IMR-90 (cell line): ENCODE results near the gene TXK. TPM values are rescaled to one million over a fixed set of nuclear protein-coding genes. Genes with fewer than 3 reads are reported as not detected.
A peak's percentile ranks its signal among the peaks of the same experiment; 100 is the strongest.

ENCODE experiments used
- ATAC-seq: fragments of 200-7000 bp; cut with Tn5 transposase; 2 replicates; pipeline ENCODE4 v1.9.1; 2020; ENCODE audit warnings: low read depth, mild to moderate bottlenecking, moderate library complexity
- BruUV-seq: library from RNA; stranded (reverse); fragments of 400-500 nt; replicated peaks from 2 replicates; lab custom pipeline; 2021; lab: Mats Ljungman, UMichigan
- CTCF ChIA-PET: fragments of 300-600 bp; formaldehyde crosslinking; extraction: SDS; loops from one replicate; lab custom pipeline; 2021; ENCODE audit warnings: antibody characterized with exemption; lab: Yijun Ruan, JAX
- POLR2A ChIA-PET: fragments of 300-600 bp; sonication (Branson Sonifier 250); formaldehyde crosslinking; loops from one replicate; lab custom pipeline; 2022; ENCODE audit warnings: antibody characterized with exemption; ENCODE audit not compliant: unreplicated experiment; lab: Charles Lee
- DNase-seq: peaks from one replicate; pipeline ENCODE4 v3.0.0; 2013
- H2AFZ ChIP-seq: replicated peaks from 2 replicates; pipeline ENCODE3; 2013; ENCODE audit warnings: low read length, mild to moderate bottlenecking; ENCODE audit not compliant: poor library complexity
- H2AK5ac ChIP-seq: 2 replicates; pipeline ENCODE4 v1.6.1; 2013; ENCODE audit warnings: low read depth, low read length, inconsistent platforms
- H2AK9ac ChIP-seq: replicated peaks from 2 replicates; pipeline ENCODE3; 2013; ENCODE audit warnings: mild to moderate bottlenecking, low read depth, low read length, moderate library complexity; ENCODE audit not compliant: poor library complexity
- H2BK120ac ChIP-seq: 2 replicates; pipeline ENCODE4 v1.6.1; 2013; ENCODE audit warnings: low read depth, low read length, inconsistent platforms
- H2BK15ac ChIP-seq: 3 replicates; pipeline ENCODE4 v1.6.1; 2013; ENCODE audit warnings: low read depth, low read length, inconsistent platforms
- H2BK20ac ChIP-seq: 2 replicates; pipeline ENCODE4 v1.6.1; 2013; ENCODE audit warnings: low read depth, mild to moderate bottlenecking, inconsistent platforms, low read length, moderate library complexity
- H2BK5ac ChIP-seq: 2 replicates; pipeline ENCODE4 v1.6.1; 2013; ENCODE audit warnings: mild to moderate bottlenecking, low read depth, low read length, inconsistent platforms; ENCODE audit not compliant: poor library complexity, severe bottlenecking
- H3K14ac ChIP-seq: replicated peaks from 2 replicates; pipeline ENCODE4 v1.6.1; 2013; ENCODE audit warnings: low read depth, low read length, inconsistent platforms
- H3K18ac ChIP-seq: 2 replicates; pipeline ENCODE4 v1.6.1; 2013; ENCODE audit warnings: low read depth, low read length, control low read depth
- H3K23ac ChIP-seq: 2 replicates; pipeline ENCODE4 v1.6.1; 2013; ENCODE audit warnings: low read depth, low read length, inconsistent platforms
- H3K27ac ChIP-seq: 2 replicates; pipeline ENCODE4 v1.5.1; 2013; ENCODE audit warnings: mild to moderate bottlenecking, control low read depth, low read length; ENCODE audit not compliant: insufficient read depth
- H3K27me3 ChIP-seq: 2 replicates; pipeline ENCODE4 v1.6.1; 2013; ENCODE audit warnings: low read length; ENCODE audit not compliant: control insufficient read depth, insufficient read depth
- H3K36me3 ChIP-seq: 2 replicates; pipeline ENCODE4 v1.6.1; 2013; ENCODE audit warnings: low read length, mixed read lengths; ENCODE audit not compliant: control insufficient read depth, insufficient read depth
- H3K4ac ChIP-seq: 2 replicates; pipeline ENCODE4 v1.6.1; 2013; ENCODE audit warnings: low read depth, low read length, inconsistent platforms
- H3K4me1 ChIP-seq: 2 replicates; pipeline ENCODE4 v1.6.1; 2013; ENCODE audit warnings: low read length, mixed read lengths; ENCODE audit not compliant: control insufficient read depth, insufficient read depth
- H3K4me2 ChIP-seq: 2 replicates; pipeline ENCODE4 v1.6.1; 2013; ENCODE audit warnings: low read depth, mild to moderate bottlenecking, control low read depth, low read length, moderate library complexity
- H3K4me3 ChIP-seq: 2 replicates; pipeline ENCODE4 v1.5.1; 2013; ENCODE audit warnings: low read depth, mild to moderate bottlenecking, control low read depth, low read length, moderate library complexity; ENCODE audit not compliant: insufficient read depth
- H3K56ac ChIP-seq: 2 replicates; pipeline ENCODE4 v1.6.1; 2013; ENCODE audit warnings: low read length, inconsistent platforms; ENCODE audit not compliant: insufficient read depth; ENCODE audit errors: extremely low read depth
- H3K79me1 ChIP-seq, 2 experiments: 2 replicates each; pipeline ENCODE4 v1.6.1; 2013; ENCODE audit warnings: low read length in 2 of 2, inconsistent platforms in 1 of 2, low read depth in 1 of 2
- H3K9ac ChIP-seq: 2 replicates; pipeline ENCODE4 v1.6.1; 2013; ENCODE audit warnings: low read depth, low read length, control low read depth
- H3K9me1 ChIP-seq: 2 replicates; pipeline ENCODE4 v1.6.1; 2013; ENCODE audit warnings: low read length, inconsistent platforms; ENCODE audit not compliant: insufficient read depth
- H3K9me3 ChIP-seq: 2 replicates; pipeline ENCODE4 v1.6.1; 2013; ENCODE audit warnings: low read length; ENCODE audit not compliant: control insufficient read depth, insufficient read depth
- H4K20me1 ChIP-seq: 2 replicates; pipeline ENCODE4 v1.6.1; 2013; ENCODE audit warnings: low read length, inconsistent platforms; ENCODE audit not compliant: insufficient read depth
- H4K5ac ChIP-seq: 2 replicates; pipeline ENCODE4 v1.6.1; 2013; ENCODE audit warnings: mild to moderate bottlenecking, low read depth, low read length, control low read depth
- H4K8ac ChIP-seq, 2 experiments: 2 replicates each; pipeline ENCODE4 v1.6.1; 2013; ENCODE audit warnings: low read depth in 2 of 2, low read length in 2 of 2, control low read depth in 1 of 2, inconsistent platforms in 1 of 2
- H4K91ac ChIP-seq: 2 replicates; pipeline ENCODE4 v1.6.1; 2013; ENCODE audit warnings: low read depth, low read length, inconsistent platforms; ENCODE audit not compliant: insufficient read depth
- BHLHE40 ChIP-seq: fragments of 150-350 bp; IDR thresholded peaks from 2 replicates; pipeline ENCODE4 v1.6.1; 2016; ENCODE audit warnings: mild to moderate bottlenecking, low read depth, low read length
- CEBPB ChIP-seq: IDR thresholded peaks from 2 replicates; pipeline ENCODE4 v1.6.1; 2012; ENCODE audit warnings: low read depth, low read length, improper control_type of control experiment
- CHD1 ChIP-seq: IDR thresholded peaks from 2 replicates; pipeline ENCODE4 v1.6.1; 2012; ENCODE audit warnings: low read depth, low read length, improper control_type of control experiment
- FOS ChIP-seq: fragments of 150-350 bp; IDR thresholded peaks from 2 replicates; pipeline ENCODE4 v1.6.1; 2016; ENCODE audit warnings: low read depth, low read length
- MAFK ChIP-seq: IDR thresholded peaks from 2 replicates; pipeline ENCODE4 v1.6.1; 2012; ENCODE audit warnings: low read depth, low read length, improper control_type of control experiment
- MAZ ChIP-seq: IDR thresholded peaks from 2 replicates; pipeline ENCODE4 v1.6.1; 2012; ENCODE audit warnings: low read depth, mild to moderate bottlenecking, low read length, improper control_type of control experiment, moderate library complexity, borderline replicate concordance
- MXI1 ChIP-seq: IDR thresholded peaks from 2 replicates; pipeline ENCODE4 v1.6.1; 2012; ENCODE audit warnings: low read depth, mild to moderate bottlenecking, low read length, moderate library complexity, borderline replicate concordance
- NFE2L2 ChIP-seq: fragments of 150-350 bp; IDR thresholded peaks from 2 replicates; pipeline ENCODE4 v1.6.1; 2016; ENCODE audit warnings: low read depth, mild to moderate bottlenecking, low read length
- POLR2A ChIP-seq: IDR thresholded peaks from 2 replicates; pipeline ENCODE4 v1.6.1; 2012; ENCODE audit warnings: mild to moderate bottlenecking, low read depth, low read length
- RAD21 ChIP-seq: IDR thresholded peaks from 2 replicates; pipeline ENCODE4 v1.6.1; 2012; ENCODE audit warnings: low read length, improper control_type of control experiment
- RCOR1 ChIP-seq: IDR thresholded peaks from 2 replicates; pipeline ENCODE4 v1.6.1; 2012; ENCODE audit warnings: mild to moderate bottlenecking, low read length, improper control_type of control experiment; ENCODE audit not compliant: insufficient replicate concordance
- RFX5 ChIP-seq: IDR thresholded peaks from 2 replicates; pipeline ENCODE4 v1.8.0; 2012; ENCODE audit warnings: low read depth, mild to moderate bottlenecking, low read length, moderate library complexity
- SMC3 ChIP-seq: fragments of 150-350 bp; IDR thresholded peaks from 2 replicates; pipeline ENCODE4 v1.6.1; 2016; ENCODE audit warnings: low read depth, mild to moderate bottlenecking, antibody characterized with exemption, low read length, moderate library complexity
- WGBS, 2 experiments: methylation state at CpG; one replicate each; pipeline versions ENCODE4 v1.1.5 to v1.1.7; 2013; ENCODE audit warnings: missing lambda C conversion rate in 2 of 2; ENCODE audit not compliant: insufficient read length in 1 of 2; ENCODE audit errors: extremely low coverage in 2 of 2; 5-methylcytosine and 5-hydroxymethylcytosine counted together
- dilution Hi-C: fragments of 300-500 bp; cut with HindIII; formaldehyde crosslinking; loops from one replicate; pipeline ENCODE4 v1.14.3; 2018; ENCODE audit warnings: low sequenced_read_pairs; ENCODE audit not compliant: unreplicated experiment
- in situ Hi-C: fragments of 300-500 bp; cut with MboI; formaldehyde crosslinking; loops from 3 replicates; pipeline ENCODE4 v1.14.3; 2019; ENCODE audit warnings: low sequenced_read_pairs, inconsistent platforms, mixed read lengths
- intact Hi-C: fragments of 100-400 bp; cut with micrococcal nuclease; formaldehyde crosslinking; loops from 2 replicates; pipeline ENCODE4 v1.10.0; 2022
- polyA plus RNA-seq, 3 experiments: library from polyadenylated mRNA; depleted of rRNA; stranded (reverse); fragments of >200 nt; gene quantifications; 2 replicates each; pipeline ENCODE4 v1.2.3, GENCODE V29; 2012; ENCODE audit warnings: low replicate concordance in 1 of 3
- total RNA-seq: library from RNA; depleted of rRNA; stranded (reverse); fragments of >200 nt; gene quantifications from 2 replicates; pipeline ENCODE4 v1.2.3, GENCODE V29; 2012
- TF ChIP-seq, protein P1 (sequence below): fragments of 150-350 bp; IDR thresholded peaks from 2 replicates; pipeline ENCODE4 v1.6.1; 2017; ENCODE audit warnings: mild to moderate bottlenecking, antibody characterized with exemption, low read length, low read depth
- TF ChIP-seq, protein P2 (sequence below): conservative IDR thresholded peaks from 2 replicates; pipeline ENCODE4 v1.5.1; 2012; ENCODE audit warnings: mild to moderate bottlenecking, low read depth, low read length, improper control_type of control experiment

TXK gene
- total and polyA plus RNA-seq, 2 of the 4 experiments (the other 2 are of a cell fraction): not detected

DNA sequence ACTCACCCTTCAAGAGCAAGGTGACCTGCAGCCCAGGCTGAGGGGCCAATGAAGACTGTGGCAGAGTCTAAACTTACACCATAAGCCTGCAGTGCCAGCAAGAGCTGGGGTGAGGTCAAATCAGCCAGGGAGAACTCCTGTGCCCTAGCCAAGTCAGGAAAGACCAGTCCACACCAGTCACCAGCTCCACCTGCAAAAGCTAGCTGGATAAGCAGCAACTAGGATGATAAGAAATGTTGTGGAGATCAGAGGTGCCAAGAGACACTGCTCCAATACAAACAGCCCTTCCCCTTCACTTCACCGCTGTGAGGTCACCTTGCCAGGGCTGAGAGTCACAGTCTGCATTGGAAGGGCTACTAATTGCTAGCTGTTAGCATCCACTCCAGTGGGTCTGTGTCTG, 86.2 kb downstream of the TXK start:
- ChIA-PET CTCF (no interaction called here), POLR2A (no interaction called here)
- no peaks in the 10 kb centered on the region for H3K4me1 ChIP-seq
- H3K14ac ChIP-seq: no peak overlapping the region
- H2BK15ac ChIP-seq: no peak overlapping the region
- TF ChIP-seq, protein P1, sequence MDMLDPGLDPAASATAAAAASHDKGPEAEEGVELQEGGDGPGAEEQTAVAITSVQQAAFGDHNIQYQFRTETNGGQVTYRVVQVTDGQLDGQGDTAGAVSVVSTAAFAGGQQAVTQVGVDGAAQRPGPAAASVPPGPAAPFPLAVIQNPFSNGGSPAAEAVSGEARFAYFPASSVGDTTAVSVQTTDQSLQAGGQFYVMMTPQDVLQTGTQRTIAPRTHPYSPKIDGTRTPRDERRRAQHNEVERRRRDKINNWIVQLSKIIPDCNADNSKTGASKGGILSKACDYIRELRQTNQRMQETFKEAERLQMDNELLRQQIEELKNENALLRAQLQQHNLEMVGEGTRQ: no peak
- no peak for TF ChIP-seq CHD1
- no peak for TF ChIP-seq RFX5
- TF ChIP-seq, protein P2, sequence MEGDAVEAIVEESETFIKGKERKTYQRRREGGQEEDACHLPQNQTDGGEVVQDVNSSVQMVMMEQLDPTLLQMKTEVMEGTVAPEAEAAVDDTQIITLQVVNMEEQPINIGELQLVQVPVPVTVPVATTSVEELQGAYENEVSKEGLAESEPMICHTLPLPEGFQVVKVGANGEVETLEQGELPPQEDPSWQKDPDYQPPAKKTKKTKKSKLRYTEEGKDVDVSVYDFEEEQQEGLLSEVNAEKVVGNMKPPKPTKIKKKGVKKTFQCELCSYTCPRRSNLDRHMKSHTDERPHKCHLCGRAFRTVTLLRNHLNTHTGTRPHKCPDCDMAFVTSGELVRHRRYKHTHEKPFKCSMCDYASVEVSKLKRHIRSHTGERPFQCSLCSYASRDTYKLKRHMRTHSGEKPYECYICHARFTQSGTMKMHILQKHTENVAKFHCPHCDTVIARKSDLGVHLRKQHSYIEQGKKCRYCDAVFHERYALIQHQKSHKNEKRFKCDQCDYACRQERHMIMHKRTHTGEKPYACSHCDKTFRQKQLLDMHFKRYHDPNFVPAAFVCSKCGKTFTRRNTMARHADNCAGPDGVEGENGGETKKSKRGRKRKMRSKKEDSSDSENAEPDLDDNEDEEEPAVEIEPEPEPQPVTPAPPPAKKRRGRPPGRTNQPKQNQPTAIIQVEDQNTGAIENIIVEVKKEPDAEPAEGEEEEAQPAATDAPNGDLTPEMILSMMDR: no peak
- TF ChIP-seq FOS: no peak
- TF ChIP-seq RCOR1: no peak
- TF ChIP-seq CEBPB: no peak
- no peak for TF ChIP-seq SMC3
- no peak for TF ChIP-seq BHLHE40
- TF ChIP-seq MXI1: no peak
- no peak for TF ChIP-seq MAZ
- TF ChIP-seq NFE2L2: no peak
- no peak for TF ChIP-seq MAFK
- no peak for TF ChIP-seq POLR2A
- TF ChIP-seq RAD21: no peak
- H3K27me3 ChIP-seq: peaks cover 6% of the 10 kb centered on the region
- no peak overlapping the region for H2AK5ac ChIP-seq
- H2AFZ ChIP-seq: peak overlapping the region; percentile 39
- H3K79me1 ChIP-seq: no peaks in the 10 kb centered on the region
- dilution Hi-C loops (no loop called here), intact Hi-C loops (no loop called here), in situ Hi-C loops (no loop called here)
- WGBS, 2 experiments: no CpG with 5 or more reads among the region's 1 CpG
- no peak overlapping the region for H2AK9ac ChIP-seq
- no peak overlapping the region for H3K18ac ChIP-seq
- no peak overlapping the region for H4K5ac ChIP-seq
- no peak for DNase-seq
- H4K91ac ChIP-seq: no peak overlapping the region
- ATAC-seq: no peak
- H4K20me1 ChIP-seq: no peaks in the 10 kb centered on the region
- H3K9me1 ChIP-seq: no peaks in the 10 kb centered on the region
- H4K8ac ChIP-seq: no peak overlapping the region
- H3K9me3 ChIP-seq: no peaks in the 10 kb centered on the region
- no peak overlapping the region for H3K4me3 ChIP-seq
- H3K4me2 ChIP-seq: no peak overlapping the region
- H2BK20ac ChIP-seq: no peak overlapping the region
- H2BK120ac ChIP-seq: no peak overlapping the region
- H3K56ac ChIP-seq: no peak overlapping the region
- BruUV-seq: no TSS peak
- no peak overlapping the region for H2BK5ac ChIP-seq
- no peak overlapping the region for H3K23ac ChIP-seq
- H3K4ac ChIP-seq: no peak overlapping the region
- no peak overlapping the region for H3K27ac ChIP-seq
- no peaks in the 10 kb centered on the region for H3K36me3 ChIP-seq
- H3K9ac ChIP-seq: no peak overlapping the region
